OCI-LY3 (cell line): ENCODE data around the gene COL27A1.

Experiments used
- CTCF ChIP-seq: fragments of 200-600, 300-600 bp; sonication (generic); IDR thresholded peaks from 2 replicates; pipeline ENCODE4 v1.5.1; 2014; ENCODE audit warnings: antibody characterized with exemption, low read length, low read depth
- EZH2phosphoT487 ChIP-seq: fragments of 200-600 bp; shearing (Covaris generic); IDR thresholded peaks from 2 replicates; pipeline ENCODE4 v1.6.1; 2018; ENCODE audit warnings: antibody characterized with exemption, mixed run types, low read depth

- TF ChIP-seq CTCF (no peak), EZH2phosphoT487 (no peak)
Observed at GRCh38 chr9:114258218-114258617, 102.9 kb downstream of the COL27A1 start.
